GM23338 (cell line): ENCODE data around the gene HSPG2. TPM values are rescaled to one million over a fixed set of nuclear protein-coding genes. Genes with fewer than 3 reads are reported as not detected.

Experiments used
- ATAC-seq: fragments of 200-7000 bp; cut with Tn5 transposase; 3 replicates; pipeline ENCODE4 v1.9.1; 2020
- DNase-seq: peaks from one replicate; pipeline ENCODE4 v3.0.0-alpha.2; 2015; ENCODE audit warnings: low spot score
- H2AFZ ChIP-seq: fragments of 200-600 bp; sonication (generic); 2 replicates; pipeline ENCODE4 v1.8.0; 2016; ENCODE audit warnings: antibody characterized with exemption, mild to moderate bottlenecking, moderate library complexity
- H3F3A ChIP-seq: fragments of 200-600 bp; sonication (generic); replicated peaks from 2 replicates; pipeline ENCODE4 v1.8.0; 2017; ENCODE audit warnings: antibody characterized with exemption, mixed run types, low read depth
- H3K27ac ChIP-seq: fragments of 200-600 bp; sonication (generic); 2 replicates; pipeline ENCODE4 v1.6.1; 2016; ENCODE audit warnings: low read depth
- H3K27me3 ChIP-seq: fragments of 200-600 bp; sonication (generic); 2 replicates; pipeline ENCODE4 v1.8.0; 2016; ENCODE audit warnings: mild to moderate bottlenecking, mixed run types, moderate library complexity; ENCODE audit not compliant: insufficient read depth
- H3K36me3 ChIP-seq: fragments of 200-600 bp; sonication (generic); 2 replicates; pipeline ENCODE4 v1.8.0; 2016; ENCODE audit warnings: mild to moderate bottlenecking; ENCODE audit not compliant: insufficient read depth
- H3K4me1 ChIP-seq: fragments of 200-600 bp; sonication (generic); 2 replicates; pipeline ENCODE4 v1.8.0; 2016; ENCODE audit warnings: mild to moderate bottlenecking, moderate library complexity; ENCODE audit not compliant: insufficient read depth
- H3K4me2 ChIP-seq: fragments of 200-600 bp; sonication (generic); 2 replicates; pipeline ENCODE4 v1.7.1; 2017; ENCODE audit warnings: mixed run types
- H3K4me3 ChIP-seq: fragments of 200-600 bp; sonication (generic); 2 replicates; pipeline ENCODE4 v1.6.1; 2016; ENCODE audit warnings: mixed run types
- H3K79me2 ChIP-seq: fragments of 200-600 bp; sonication (generic); replicated peaks from 2 replicates; pipeline ENCODE4 v1.8.0; 2017; ENCODE audit warnings: mild to moderate bottlenecking; ENCODE audit not compliant: insufficient read depth
- H3K9me2 ChIP-seq: fragments of 200-600 bp; sonication (generic); 2 replicates; pipeline ENCODE4 v1.8.0; 2017; ENCODE audit not compliant: insufficient read depth
- H4K20me1 ChIP-seq: fragments of 200-600 bp; sonication (generic); replicated peaks from 2 replicates; pipeline ENCODE4 v1.8.0; 2017; ENCODE audit warnings: mild to moderate bottlenecking; ENCODE audit not compliant: insufficient read depth
- H3K27ac Mint-ChIP-seq: 2 replicates; pipeline ENCODE4 v1.8.0; 2020; ENCODE audit warnings: inconsistent platforms, mild to moderate bottlenecking, moderate library complexity, mixed read lengths
- H3K27me3 Mint-ChIP-seq: 3 replicates; pipeline ENCODE4 v1.8.0; 2022; ENCODE audit warnings: low read depth, mild to moderate bottlenecking, moderate library complexity, mixed read lengths, inconsistent platforms; ENCODE audit not compliant: insufficient read depth, poor library complexity
- H3K36me3 Mint-ChIP-seq: 3 replicates; pipeline ENCODE4 v1.8.0; 2021; ENCODE audit warnings: low read depth, mild to moderate bottlenecking, inconsistent platforms, moderate library complexity, mixed read lengths
- H3K4me1 Mint-ChIP-seq: 3 replicates; pipeline ENCODE4 v1.8.0; 2020; ENCODE audit warnings: mild to moderate bottlenecking, inconsistent platforms, mixed read lengths
- H3K4me3 Mint-ChIP-seq: 3 replicates; pipeline ENCODE4 v1.8.0; 2021; ENCODE audit warnings: moderate library complexity, mild to moderate bottlenecking, inconsistent platforms, mixed read lengths
- H3K9me3 Mint-ChIP-seq: 3 replicates; pipeline ENCODE4 v1.8.0; 2020; ENCODE audit warnings: moderate library complexity, mild to moderate bottlenecking, inconsistent platforms, mixed read lengths
- CREB1 ChIP-seq: fragments of 250-450 bp; sonication (Bioruptor Pico); IDR thresholded peaks from 2 replicates; pipeline ENCODE4 v1.5.0; 2020; ENCODE audit warnings: low read depth, mild to moderate bottlenecking, moderate library complexity
- CTCF ChIP-seq, 2 experiments: fragments of 200-600 bp in 1 of 2; sonication (generic) in 1 of 2; conservative IDR thresholded peaks; 2 replicates each; pipeline versions ENCODE4 v1.5.1 to v1.6.1; 2016 to 2017; ENCODE audit warnings: antibody characterized with exemption in 2 of 2, low read depth in 2 of 2, mild to moderate bottlenecking in 2 of 2, moderate library complexity in 1 of 2
- NANOG ChIP-seq: IDR thresholded peaks from 2 replicates; pipeline ENCODE4 v1.6.1; 2016; ENCODE audit warnings: antibody characterized with exemption, borderline replicate concordance
- REST ChIP-seq: IDR thresholded peaks from one replicate; pipeline ENCODE4 v1.6.1; 2018; ENCODE audit warnings: antibody characterized with exemption; ENCODE audit not compliant: unreplicated experiment
- ZNF114 ChIP-seq: fragments of 250-450 bp; sonication (Bioruptor Pico); IDR thresholded peaks from 2 replicates; pipeline ENCODE4 v1.5.0; 2020; ENCODE audit warnings: mild to moderate bottlenecking, moderate library complexity
- ZNF331 ChIP-seq: fragments of 250-450 bp; sonication (Bioruptor Pico); IDR thresholded peaks from 2 replicates; pipeline ENCODE4 v1.5.0; 2020; ENCODE audit warnings: low read depth, mild to moderate bottlenecking, moderate library complexity
- polyA plus RNA-seq: library from polyadenylated mRNA; unstranded; fragments of >200 nt; fragmentation: Nextera tagmentation; extraction: Ambion mirVana; gene quantifications from 2 replicates; pipeline ENCODE4 v1.2.1, GENCODE V29; 2016
- total RNA-seq: library from RNA; depleted of rRNA; stranded (reverse); fragments of >200 nt; shearing (Covaris generic); gene quantifications from 2 replicates; pipeline ENCODE4 v1.2.3, GENCODE V29; 2014

Gene HSPG2
- total and polyA plus RNA-seq, 2 experiments from 2014 or later = 14.9 to 70.8 TPM

- TF ChIP-seq REST (no peak), CTCF (conservative IDR thresholded peaks at IDR 0.05; ENCODE audit: low read depth in 2 of 2) (no peak), NANOG (no peak)
Observed at GRCh38 chr1:21813542-21813941, 123.6 kb downstream of the HSPG2 start (continued).

- H3F3A ChIP-seq = 0 out of 2 replicates have a peak, but pooled peaks cover 12% of the 10 kb centered on the region
- H3K4me3 ChIP-seq = no peak within 1 kb of the TSS
- no peaks in the 10 kb centered on the region for H3K9me2 ChIP-seq
- H3K36me3 Mint-ChIP-seq = no peaks in the 10 kb centered on the region
- ATAC-seq (no peak), DNase-seq (no peak)
- no peaks in the 10 kb centered on the region for H3K36me3 ChIP-seq
- no peaks in the 10 kb centered on the region for H3K9me3 Mint-ChIP-seq
- H3K27ac Mint-ChIP-seq = no peak within 1 kb of the TSS
- H4K20me1 ChIP-seq = no peaks in the 10 kb centered on the region
- no peak within 1 kb of the TSS for H3K4me2 ChIP-seq
- H2AFZ ChIP-seq = no peak within 1 kb of the TSS
- no peak within 1 kb of the TSS for H3K4me3 Mint-ChIP-seq
- peaks cover 4% of the 10 kb centered on the region for H3K27me3 Mint-ChIP-seq
- H3K79me2 ChIP-seq = no peaks in the 10 kb centered on the region
- no peaks in the 10 kb centered on the region for H3K4me1 ChIP-seq
- H3K4me1 Mint-ChIP-seq = peaks cover 9% of the 10 kb centered on the region
- H3K27ac ChIP-seq = no peak within 1 kb of the TSS
- H3K27me3 ChIP-seq = peaks cover 5% of the 10 kb centered on the region; the same call in 1 of the 2 replicates
- no peak for TF ChIP-seq ZNF114 (CRISPR knock-in tag)
- no peak for TF ChIP-seq CTCF (conservative IDR thresholded peaks at IDR 0.05; ENCODE audit: low read depth in 2 of 2)
- no peak for TF ChIP-seq CREB1 (CRISPR knock-in tag)
- TF ChIP-seq ZNF331 (CRISPR knock-in tag) = no peak
- no peak for TF ChIP-seq REST
Observed at GRCh38 chr1:21811875-21812305, 125.2 kb downstream of the HSPG2 start, which contains the start of gene LDLRAD2. Gene LDLRAD2 (plus strand): TSS chr1:21812265. CDS start chr1:21812452, 187 bp downstream.
